ENCODE results near the gene DPP6. TPM values are rescaled to one million over a fixed set of nuclear protein-coding genes. Genes with fewer than 3 reads are reported as not detected.

DPP6 gene
- total RNA-seq, 1 donor from 2014 or later, result 0.39 TPM

DNA sequence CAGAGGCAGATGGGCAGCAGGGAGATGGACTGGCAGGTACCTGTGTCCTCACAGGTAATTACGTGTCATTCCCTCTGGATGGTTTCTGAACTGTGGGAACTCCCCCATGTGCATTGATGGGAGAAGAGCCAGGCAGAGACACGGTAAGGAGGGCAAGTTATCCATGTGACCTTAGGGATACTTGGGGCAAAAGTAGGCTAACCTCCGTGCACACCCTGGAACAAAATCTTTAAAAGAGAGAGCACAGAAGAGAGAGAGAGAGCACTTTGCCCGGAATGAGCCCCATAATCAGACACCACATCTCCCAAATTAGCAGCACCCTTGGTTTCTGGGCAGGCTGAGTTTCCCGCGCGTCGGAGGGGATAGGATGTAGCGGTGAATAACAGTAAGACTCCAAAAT, 527.5 kb downstream of the DPP6 start:
- peaks cover 2% of the 10 kb centered on the region for H3K9me3 Mint-ChIP-seq
- Histone ChIP-seq H3K9me3 (ENCODE audit: low read depth) (no peaks in the 10 kb centered on the region), H3K27me3 (no peaks in the 10 kb centered on the region), H3K9ac (no peak overlapping the region), H3F3A (ENCODE audit: low read depth) (peaks cover 5% of the 10 kb centered on the region), H3K4me2 (no peak overlapping the region), H3K27ac (no peak overlapping the region), H3K36me3 (no peaks in the 10 kb centered on the region), H3K79me2 (ENCODE audit: low read depth) (no peaks in the 10 kb centered on the region), H3K4me3 (no peak overlapping the region), H4K20me1 (ENCODE audit: low read depth) (no peaks in the 10 kb centered on the region), H3K4me1 (no peaks in the 10 kb centered on the region), H2AFZ (replicated peaks) (no peak overlapping the region)
- TF ChIP-seq, protein P1, sequence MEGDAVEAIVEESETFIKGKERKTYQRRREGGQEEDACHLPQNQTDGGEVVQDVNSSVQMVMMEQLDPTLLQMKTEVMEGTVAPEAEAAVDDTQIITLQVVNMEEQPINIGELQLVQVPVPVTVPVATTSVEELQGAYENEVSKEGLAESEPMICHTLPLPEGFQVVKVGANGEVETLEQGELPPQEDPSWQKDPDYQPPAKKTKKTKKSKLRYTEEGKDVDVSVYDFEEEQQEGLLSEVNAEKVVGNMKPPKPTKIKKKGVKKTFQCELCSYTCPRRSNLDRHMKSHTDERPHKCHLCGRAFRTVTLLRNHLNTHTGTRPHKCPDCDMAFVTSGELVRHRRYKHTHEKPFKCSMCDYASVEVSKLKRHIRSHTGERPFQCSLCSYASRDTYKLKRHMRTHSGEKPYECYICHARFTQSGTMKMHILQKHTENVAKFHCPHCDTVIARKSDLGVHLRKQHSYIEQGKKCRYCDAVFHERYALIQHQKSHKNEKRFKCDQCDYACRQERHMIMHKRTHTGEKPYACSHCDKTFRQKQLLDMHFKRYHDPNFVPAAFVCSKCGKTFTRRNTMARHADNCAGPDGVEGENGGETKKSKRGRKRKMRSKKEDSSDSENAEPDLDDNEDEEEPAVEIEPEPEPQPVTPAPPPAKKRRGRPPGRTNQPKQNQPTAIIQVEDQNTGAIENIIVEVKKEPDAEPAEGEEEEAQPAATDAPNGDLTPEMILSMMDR (IDR thresholded peaks at IDR 0.05), result no peak
- TF ChIP-seq EZH2 (IDR thresholded peaks at IDR 0.05), result no peak
- TF ChIP-seq EZH2phosphoT487 (IDR thresholded peaks at IDR 0.05), result no peak
- DNase-seq (ENCODE audit: low spot score), result no peak
- H3K36me3 Mint-ChIP-seq, result no peaks in the 10 kb centered on the region
- H3K27ac Mint-ChIP-seq, result no peak overlapping the region
- H3K27me3 Mint-ChIP-seq (ENCODE audit: insufficient read depth, low read depth), result peaks cover 3% of the 10 kb centered on the region
- H3K4me3 Mint-ChIP-seq, result no peak overlapping the region
- H3K4me1 Mint-ChIP-seq, result peaks cover 2% of the 10 kb centered on the region

DNA sequence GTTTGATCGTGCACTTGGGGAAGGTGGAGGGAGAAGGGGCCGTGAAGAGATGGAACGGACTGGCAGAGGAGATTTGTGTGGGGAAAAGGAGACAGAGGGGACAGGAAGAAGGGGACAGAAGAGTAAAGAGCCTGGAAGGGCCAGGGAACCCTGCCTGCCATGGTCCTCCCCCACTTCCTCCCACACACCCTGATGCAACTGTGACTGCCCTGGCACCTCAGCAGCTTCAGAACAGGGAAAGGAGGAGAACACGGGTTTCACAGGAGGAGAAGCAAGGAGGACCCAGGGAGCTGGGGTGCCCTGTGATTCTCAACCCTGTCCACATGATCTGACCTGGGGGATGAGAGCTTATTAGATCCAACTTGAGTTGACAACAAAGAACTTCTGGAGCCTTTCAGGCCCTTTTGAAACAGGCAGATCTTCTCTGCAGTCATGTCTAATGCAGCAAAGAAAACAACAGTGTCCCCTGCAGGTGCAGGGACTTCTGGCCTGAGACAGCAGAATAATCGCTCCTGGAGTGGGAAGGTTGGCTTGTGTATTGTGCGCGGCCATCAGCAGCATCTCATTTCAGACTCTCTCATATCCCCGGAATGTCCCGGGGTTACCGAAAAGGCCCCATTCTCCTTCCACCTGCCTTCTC, 529.2 kb downstream of the DPP6 start:
- no peaks in the 10 kb centered on the region for H3K27me3 ChIP-seq
- H3K4me1 Mint-ChIP-seq, result no peaks in the 10 kb centered on the region
- H3K79me2 ChIP-seq (ENCODE audit: low read depth), result no peaks in the 10 kb centered on the region
- no peak for TF ChIP-seq EZH2phosphoT487 (IDR thresholded peaks at IDR 0.05)
- TF ChIP-seq, protein P1 (IDR thresholded peaks at IDR 0.05), result no peak
- H3K9ac ChIP-seq, result no peak overlapping the region
- H3K27ac Mint-ChIP-seq, result peak overlapping the region; percentile 30
- no peaks in the 10 kb centered on the region for H3K9me3 ChIP-seq (ENCODE audit: low read depth)
- H3K4me3 ChIP-seq, result no peak overlapping the region
- no peaks in the 10 kb centered on the region for H3K36me3 ChIP-seq
- DNase-seq (ENCODE audit: low spot score), result no peak
- no peak overlapping the region for H3K4me2 ChIP-seq
- no peak overlapping the region for H2AFZ ChIP-seq (replicated peaks)
- no peaks in the 10 kb centered on the region for H3K36me3 Mint-ChIP-seq
- no peak overlapping the region for H3K4me3 Mint-ChIP-seq
- no peak overlapping the region for H3K27ac ChIP-seq
- H3F3A ChIP-seq (ENCODE audit: low read depth), result no peaks in the 10 kb centered on the region
- H3K27me3 Mint-ChIP-seq (ENCODE audit: insufficient read depth, low read depth), result peaks cover 3% of the 10 kb centered on the region
- H4K20me1 ChIP-seq (ENCODE audit: low read depth), result no peaks in the 10 kb centered on the region
- peaks cover 2% of the 10 kb centered on the region for H3K9me3 Mint-ChIP-seq
- H3K4me1 ChIP-seq, result no peaks in the 10 kb centered on the region

DNA sequence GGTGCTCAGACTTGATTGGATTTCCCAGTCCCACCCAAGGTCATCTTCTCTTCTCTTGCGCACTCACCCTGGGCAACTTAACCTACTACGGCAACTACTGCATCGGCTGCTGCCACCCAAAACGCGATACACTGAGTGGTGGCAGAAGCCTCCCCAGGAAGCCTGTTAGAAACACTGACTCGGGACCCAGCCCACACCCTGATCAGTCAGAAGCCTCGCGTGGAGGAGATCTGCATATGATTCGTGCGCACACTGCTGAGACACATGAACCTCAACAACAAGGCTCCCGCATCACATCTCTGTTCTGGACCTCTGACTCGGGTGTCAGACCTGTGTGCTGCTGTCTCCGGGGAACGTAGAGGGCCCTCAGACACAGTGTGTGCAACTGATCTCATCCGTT, 531.3 kb downstream of the DPP6 start:
- H4K20me1 ChIP-seq (ENCODE audit: low read depth), result no peaks in the 10 kb centered on the region
- H3K36me3 ChIP-seq, result no peaks in the 10 kb centered on the region
- H3K36me3 Mint-ChIP-seq, result no peaks in the 10 kb centered on the region
- DNase-seq (ENCODE audit: low spot score), result no peak
- no peaks in the 10 kb centered on the region for H3K27me3 ChIP-seq
- H3K9me3 ChIP-seq (ENCODE audit: low read depth), result no peaks in the 10 kb centered on the region
- H3K4me1 Mint-ChIP-seq, result no peaks in the 10 kb centered on the region
- no peaks in the 10 kb centered on the region for H3K79me2 ChIP-seq (ENCODE audit: low read depth)
- H3F3A ChIP-seq (ENCODE audit: low read depth), result no peaks in the 10 kb centered on the region
- H3K27ac ChIP-seq, result no peak overlapping the region
- no peak overlapping the region for H3K4me2 ChIP-seq
- TF ChIP-seq EZH2phosphoT487 (IDR thresholded peaks at IDR 0.05), result no peak
- no peak for TF ChIP-seq EZH2 (IDR thresholded peaks at IDR 0.05)
- TF ChIP-seq, protein P1 (IDR thresholded peaks at IDR 0.05), result no peak
- H3K9ac ChIP-seq, result no peak overlapping the region
- no peak overlapping the region for H3K4me3 ChIP-seq
- peaks cover 2% of the 10 kb centered on the region for H3K9me3 Mint-ChIP-seq
- H3K4me1 ChIP-seq, result no peaks in the 10 kb centered on the region
- H3K4me3 Mint-ChIP-seq, result no peak overlapping the region
- H3K27ac Mint-ChIP-seq, result peak overlapping the region; percentile 38
- no peak overlapping the region for H2AFZ ChIP-seq (replicated peaks)
- H3K27me3 Mint-ChIP-seq (ENCODE audit: insufficient read depth, low read depth), result no peaks in the 10 kb centered on the region

Data from neural progenitor cell (in vitro differentiated cells).